ENCODE results near the gene FCGR3A.
"Not testable (repeated sequence)": the region's sequence is repeated elsewhere in the genome, so short reads cannot be mapped to it uniquely, and the experiment has no call there.

GRCh38 chr1:161556143-161556542 lies 6.5 kb upstream of the FCGR3A start:
- TF ChIP-seq, protein P1, sequence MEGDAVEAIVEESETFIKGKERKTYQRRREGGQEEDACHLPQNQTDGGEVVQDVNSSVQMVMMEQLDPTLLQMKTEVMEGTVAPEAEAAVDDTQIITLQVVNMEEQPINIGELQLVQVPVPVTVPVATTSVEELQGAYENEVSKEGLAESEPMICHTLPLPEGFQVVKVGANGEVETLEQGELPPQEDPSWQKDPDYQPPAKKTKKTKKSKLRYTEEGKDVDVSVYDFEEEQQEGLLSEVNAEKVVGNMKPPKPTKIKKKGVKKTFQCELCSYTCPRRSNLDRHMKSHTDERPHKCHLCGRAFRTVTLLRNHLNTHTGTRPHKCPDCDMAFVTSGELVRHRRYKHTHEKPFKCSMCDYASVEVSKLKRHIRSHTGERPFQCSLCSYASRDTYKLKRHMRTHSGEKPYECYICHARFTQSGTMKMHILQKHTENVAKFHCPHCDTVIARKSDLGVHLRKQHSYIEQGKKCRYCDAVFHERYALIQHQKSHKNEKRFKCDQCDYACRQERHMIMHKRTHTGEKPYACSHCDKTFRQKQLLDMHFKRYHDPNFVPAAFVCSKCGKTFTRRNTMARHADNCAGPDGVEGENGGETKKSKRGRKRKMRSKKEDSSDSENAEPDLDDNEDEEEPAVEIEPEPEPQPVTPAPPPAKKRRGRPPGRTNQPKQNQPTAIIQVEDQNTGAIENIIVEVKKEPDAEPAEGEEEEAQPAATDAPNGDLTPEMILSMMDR (IDR thresholded peaks at IDR 0.05), result not testable (repeated sequence)
- not testable (repeated sequence) for TF ChIP-seq EZH2 (IDR thresholded peaks at IDR 0.05; ENCODE audit: borderline replicate concordance, insufficient read depth, low read depth, low read length, poor library complexity, severe bottlenecking)

Measured in B cell (primary cell).